Astrocyte of the cerebellum (primary cell): ENCODE measurements around the gene VPS45.

Experiments used
- DNase-seq: peaks from one replicate; pipeline ENCODE4 v3.0.0-alpha.2; 2011; ENCODE audit warnings: low read depth
- H3K4me3 ChIP-seq: 2 replicates; pipeline ENCODE4 v1.5.1; 2011; ENCODE audit warnings: mild to moderate bottlenecking, low read depth, low read length, moderate library complexity
- CTCF ChIP-seq: IDR thresholded peaks from 2 replicates; pipeline ENCODE4 v1.5.1; 2012; ENCODE audit warnings: low read length, low read depth, moderate library complexity, mild to moderate bottlenecking; ENCODE audit errors: missing control alignments
- in situ Hi-C: cut with HindIII; loops from 2 replicates; pipeline ENCODE4 v1.10.0; 2017; ENCODE audit warnings: low sequenced_read_pairs

The VPS45 gene

GRCh38 chr1:150152772-150153456 is 85.3 kb downstream of the VPS45 start:
- no peak overlapping the region for H3K4me3 ChIP-seq
- in situ Hi-C loops: no loop called here
- DNase-seq: no peak
- TF ChIP-seq CTCF: no peak

GRCh38 chr1:150154143-150154542 is 86.6 kb downstream of the VPS45 start:
- H3K4me3 ChIP-seq: no peak overlapping the region
- in situ Hi-C loops: no loop called here
- no peak for TF ChIP-seq CTCF
- DNase-seq: no peak

- no peak for TF ChIP-seq CTCF
- in situ Hi-C loops: loop anchor here (5.0 kb wide), 1 partner anchor 73 kb away; no protein-coding TSS in a partner anchor
- DNase-seq: no peak
- H3K4me3 ChIP-seq: no peak overlapping the region
These were observed 88.0 kb downstream of the VPS45 start for GRCh38 chr1:150155413-150156071.

- TF ChIP-seq CTCF: no peak
- in situ Hi-C loops: loop anchor here (5.0 kb wide), 1 partner anchor 75 kb away; no protein-coding TSS in a partner anchor
- no peak for DNase-seq
- no peak overlapping the region for H3K4me3 ChIP-seq
These were observed 89.5 kb downstream of the VPS45 start for GRCh38 chr1:150156868-150157603.

GRCh38 chr1:150159550-150159949 is 92.0 kb downstream of the VPS45 start:
- in situ Hi-C loops: loop anchor here (5.0 kb wide), 1 partner anchor 77 kb away; no protein-coding TSS in a partner anchor
- no peak for DNase-seq
- H3K4me3 ChIP-seq: no peak overlapping the region
- no peak for TF ChIP-seq CTCF

GRCh38 chr1:150160964-150161621 is 93.5 kb downstream of the VPS45 start:
- H3K4me3 ChIP-seq: no peak overlapping the region

More at GRCh38 chr1:150160964-150161621, 93.5 kb downstream of the VPS45 start:
- in situ Hi-C loops: no loop called here
- DNase-seq: no peak
- no peak for TF ChIP-seq CTCF
